Heart right ventricle (tissue), 16 donors: Measurements from ENCODE around the gene GGA2. TPM values are rescaled to one million over a fixed set of nuclear protein-coding genes. Genes with fewer than 3 reads are reported as not detected.

Experiments
- ATAC-seq, 8 donors: fragments of 200-7000 bp; cut with Tn5 transposase; one replicate each; pipeline ENCODE4 v1.9.1; 2020; ENCODE audit warnings: mild to moderate bottlenecking in 8 of 8, moderate library complexity in 8 of 8, moderate number of reproducible peaks in 1 of 8
- DNase-seq, 2 donors: peaks; one replicate each; pipeline ENCODE4 v3.0.0-alpha.2; 2020
- H3K27ac ChIP-seq, 10 donors: fragments of 200-600 bp; sonication (generic) in 2 of 10; one replicate each; pipeline versions ENCODE4 v1.5.0 to v1.8.0; 2020 to 2022; ENCODE audit warnings: mild to moderate bottlenecking in 3 of 10
- H3K27me3 ChIP-seq, 7 donors: fragments of 200-600 bp; one replicate each; pipeline ENCODE4 v1.8.0; 2021 to 2022; ENCODE audit warnings: mild to moderate bottlenecking in 2 of 7
- H3K36me3 ChIP-seq, 9 donors: fragments of 200-600 bp; sonication (generic) in 1 of 9; one replicate each; pipeline versions ENCODE4 v1.5.0 to v1.8.0; 2020 to 2022; ENCODE audit warnings: mild to moderate bottlenecking in 2 of 9
- H3K4me1 ChIP-seq, 9 donors: fragments of 200-600 bp; sonication (generic) in 1 of 9; one replicate each; pipeline versions ENCODE4 v1.5.0 to v1.8.0; 2020 to 2022; ENCODE audit warnings: mild to moderate bottlenecking in 4 of 9
- H3K4me3 ChIP-seq, 10 donors: fragments of 200-600 bp; sonication (generic) in 2 of 10; one replicate each; pipeline versions ENCODE4 v1.5.0 to v1.8.0; 2020 to 2022; ENCODE audit warnings: mild to moderate bottlenecking in 7 of 10, moderate library complexity in 2 of 10
- H3K9me3 ChIP-seq, 11 donors: fragments of 200-600 bp in 10 of 11; sonication (generic) in 2 of 11; one replicate each; pipeline versions ENCODE4 v1.5.0 to v1.8.0; 2013 to 2022; ENCODE audit warnings: mild to moderate bottlenecking in 2 of 11, control low read depth in 1 of 11, moderate library complexity in 1 of 11
- WGBS, 2 donors: extraction: QIAGEN DNeasy Blood & Tissue Kit; methylation state at CpG; one replicate each; pipeline ENCODE4 v1.1.7; 2013; ENCODE audit warnings: inconsistent platforms in 1 of 2; 5-methylcytosine and 5-hydroxymethylcytosine counted together
- intact Hi-C, 10 donors: fragments of 100-400 bp; cut with DNase I; formaldehyde crosslinking; loops; one replicate each; pipeline versions ENCODE4 v1.11.1 to v1.14.2; 2022
- polyA plus RNA-seq, 2 donors: library from polyadenylated mRNA; stranded (reverse); fragments of 200-250 nt; gene quantifications; one replicate each; pipeline ENCODE4 v1.2.3, GENCODE V29; 2013
- total RNA-seq, 10 donors: library from RNA; stranded (reverse); fragmentation: NEBNext Ultra II Directional in 3 of 10; extraction: Animal tissue kit (Norgen Biotek cat#: 25700) in 3 of 10; gene quantifications; one replicate each; pipeline versions ENCODE4 v1.2.1 to v1.2.4, GENCODE V29; 2021 to 2023
- TF ChIP-seq, protein P1 (sequence below), 9 donors: fragments of 200-600 bp; sonication (generic) in 2 of 9; IDR thresholded peaks; one replicate each; pipeline versions ENCODE4 v1.5.0 to v1.8.0; 2021 to 2022; ENCODE audit warnings: antibody characterized with exemption in 9 of 9, mild to moderate bottlenecking in 5 of 9, moderate library complexity in 1 of 9
- donor health status: Arrhythmogenic right ventricular cardiomyopathy.
- donor health status: ischemic (EF 13 %, LVEDD 7.1; RV severe dilation, severe dysfunction).
- donor health status: healthy with polysubstance abuse.
- donor health status: DM: no; HTN: yes; CAD: no.
- donor health status: DM: no; HTN: no; CAD: no.
- donor health status: ischemic (EF 25% LVEDD 6.9; RV normal size, moderate dysfunction).
- donor health status: ischemic (EF 25% LVEDD 5.7; RV mildly dilated, moderate dysfunction).
- donor health status: healthy.
- donor health status: DM: yes; HTN: yes; CAD: no.
- donor health status: Ischemic cardiomyopathy.
- donor health status: ischemic (EF 35%, LVEDD 5.7; RV mildly dilated, moderate dysfunction).
- donor health status: nonischemic (EF 11% LVEDD 7.7; RV severe dilation, severe dysfunction).
- donor health status: DM: yes; HTN: yes; CAD: no.
- donor health status: PGD.
- donor health status: ischemic (EF 29% LVEDD 5.4; RV normal size, mild dysfunction).
- donor health status: nonischemic (EF 23%, LVEDD 6.1; RV moderate dilation, normal function).

GGA2 gene
- total and polyA plus RNA-seq, 12 donors: 12.2 to 52.9 (median 38.6) TPM

DNA sequence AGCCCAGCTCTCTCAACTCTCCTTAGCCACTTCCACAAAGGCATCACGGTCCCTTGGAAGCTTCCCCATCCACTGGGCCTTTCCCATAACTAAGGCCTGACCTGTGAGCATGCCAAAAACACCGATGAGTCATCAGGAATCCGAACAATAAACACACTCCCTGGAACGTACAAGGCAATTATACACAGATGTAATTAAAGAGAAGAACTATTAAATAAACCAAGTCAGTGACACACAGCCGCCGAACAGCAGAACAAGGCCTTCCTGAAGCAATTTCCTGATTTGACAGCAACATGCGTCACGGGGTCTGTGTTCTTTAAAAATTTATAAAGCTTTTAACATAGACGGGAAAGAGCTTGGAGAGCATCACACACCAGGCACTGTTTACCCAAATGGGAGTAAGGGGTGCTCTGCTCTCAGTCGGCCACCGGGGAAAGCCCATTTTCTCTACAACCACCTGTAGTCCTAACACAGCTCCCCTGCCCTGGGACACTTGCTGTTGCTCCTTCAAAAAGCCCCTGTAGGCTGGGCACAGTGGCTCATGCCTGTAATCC is 86.7 kb downstream of the GGA2 start:
- peak overlapping the region; percentile 65 to 87 (median 78) for H3K27ac ChIP-seq
- H3K9me3 ChIP-seq: no peaks in the 10 kb centered on the region
- ATAC-seq (peak; percentile 92 to 97 (median 96)), DNase-seq (peak; percentile 29 to 85)
- intact Hi-C loops: loop anchor here in 1 of 10 donors (10.0 kb wide), 1 partner anchor 59 kb away; no protein-coding TSS in a partner anchor
- peaks cover 0 to 19% (median 9%) of the 10 kb centered on the region in 9 donors for H3K4me1 ChIP-seq
- H3K4me3 ChIP-seq: no peak overlapping the region
- no peaks in the 10 kb centered on the region for H3K27me3 ChIP-seq
- peaks cover 0 to 72% (median 4%) of the 10 kb centered on the region in 9 donors for H3K36me3 ChIP-seq
- TF ChIP-seq, protein P1, sequence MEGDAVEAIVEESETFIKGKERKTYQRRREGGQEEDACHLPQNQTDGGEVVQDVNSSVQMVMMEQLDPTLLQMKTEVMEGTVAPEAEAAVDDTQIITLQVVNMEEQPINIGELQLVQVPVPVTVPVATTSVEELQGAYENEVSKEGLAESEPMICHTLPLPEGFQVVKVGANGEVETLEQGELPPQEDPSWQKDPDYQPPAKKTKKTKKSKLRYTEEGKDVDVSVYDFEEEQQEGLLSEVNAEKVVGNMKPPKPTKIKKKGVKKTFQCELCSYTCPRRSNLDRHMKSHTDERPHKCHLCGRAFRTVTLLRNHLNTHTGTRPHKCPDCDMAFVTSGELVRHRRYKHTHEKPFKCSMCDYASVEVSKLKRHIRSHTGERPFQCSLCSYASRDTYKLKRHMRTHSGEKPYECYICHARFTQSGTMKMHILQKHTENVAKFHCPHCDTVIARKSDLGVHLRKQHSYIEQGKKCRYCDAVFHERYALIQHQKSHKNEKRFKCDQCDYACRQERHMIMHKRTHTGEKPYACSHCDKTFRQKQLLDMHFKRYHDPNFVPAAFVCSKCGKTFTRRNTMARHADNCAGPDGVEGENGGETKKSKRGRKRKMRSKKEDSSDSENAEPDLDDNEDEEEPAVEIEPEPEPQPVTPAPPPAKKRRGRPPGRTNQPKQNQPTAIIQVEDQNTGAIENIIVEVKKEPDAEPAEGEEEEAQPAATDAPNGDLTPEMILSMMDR (IDR thresholded peaks at IDR 0.05): no peak
- 38 to 52% methylated on average over 11 of the region's 11 CpGs for WGBS, 2 donors

- Histone ChIP-seq H3K4me1 (peaks cover 0 to 19% (median 9%) of the 10 kb centered on the region in 9 donors), H3K9me3 (no peaks in the 10 kb centered on the region), H3K27me3 (no peaks in the 10 kb centered on the region), H3K4me3 (no peak overlapping the region), H3K36me3 (peaks cover 0 to 74% (median 33%) of the 10 kb centered on the region in 9 donors), H3K27ac (no peak overlapping the region)
- TF ChIP-seq, protein P1 (IDR thresholded peaks at IDR 0.05): no peak
- intact Hi-C loops: loop anchor here in 1 of 10 donors (10.0 kb wide), 1 partner anchor 55 kb away; no protein-coding TSS in a partner anchor
- no peak for DNase-seq
- no peak for ATAC-seq
- 93 to 94% methylated on average over 5 of the region's 5 CpGs for WGBS, 2 donors
Measured at GRCh38 chr16:23420011-23420410, 90.3 kb downstream of the GGA2 start.

- H3K27me3 ChIP-seq: no peaks in the 10 kb centered on the region
- TF ChIP-seq, protein P1 (IDR thresholded peaks at IDR 0.05): no peak
- H3K27ac ChIP-seq: no peak overlapping the region
- ATAC-seq (no peak), DNase-seq (no peak)
- WGBS, 2 donors: 59 to 78% methylated on average over 7 of the region's 7 CpGs
- H3K9me3 ChIP-seq: no peaks in the 10 kb centered on the region
- no peaks in the 10 kb centered on the region for H3K4me1 ChIP-seq
- peaks cover 0 to 93% (median 61%) of the 10 kb centered on the region in 9 donors for H3K36me3 ChIP-seq
- intact Hi-C loops: no loop called here
- no peak overlapping the region for H3K4me3 ChIP-seq
Measured at GRCh38 chr16:23416816-23417215, 93.5 kb downstream of the GGA2 start.

DNA sequence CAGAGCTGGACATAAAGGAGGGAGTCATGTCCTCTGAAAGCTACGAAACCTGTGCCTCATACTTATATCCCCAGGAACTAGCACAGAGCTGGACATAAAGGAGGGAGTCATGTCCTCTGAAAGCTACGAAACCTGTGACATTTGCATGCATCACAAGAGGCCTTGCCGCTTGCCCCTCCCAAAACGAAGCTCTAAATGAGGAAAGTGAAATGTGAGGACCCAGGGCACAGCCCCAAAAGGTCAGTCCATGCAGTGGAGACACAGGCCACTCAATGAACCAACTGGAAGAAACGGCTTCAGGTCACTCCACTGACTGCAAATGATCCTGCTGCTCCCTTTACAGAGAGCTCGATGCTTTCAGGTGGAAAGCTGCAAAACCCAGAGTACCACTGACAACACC is 95.6 kb downstream of the GGA2 start:
- ATAC-seq (no peak), DNase-seq (no peak)
- Histone ChIP-seq H3K9me3 (no peaks in the 10 kb centered on the region), H3K27ac (no peak overlapping the region), H3K4me3 (no peak overlapping the region), H3K4me1 (no peaks in the 10 kb centered on the region), H3K36me3 (peaks cover 0 to 99% (median 70%) of the 10 kb centered on the region in 9 donors), H3K27me3 (no peaks in the 10 kb centered on the region)
- TF ChIP-seq, protein P1 (IDR thresholded peaks at IDR 0.05): no peak
- intact Hi-C loops: no loop called here
- 90 to 92% methylated on average over 6 of the region's 6 CpGs for WGBS, 2 donors

Other genes with a start within 250 kb of the GGA2 start
- under 1 TPM in 6 of 10 donors, not detected in 4; 0.11 to 0.38 (median 0.22) TPM for gene SCNN1B, start 208.2 kb downstream of the GGA2 start, total RNA-seq
- under 1 TPM; 0.15 to 0.25 TPM for gene SCNN1B, start 208.2 kb downstream of the GGA2 start, polyA plus RNA-seq
- 10 to 100 TPM; 10.9 to 15.5 (median 12.9) TPM for gene COG7, start 57.3 kb downstream of the GGA2 start, total RNA-seq
- 10 to 100 TPM; 12.0 to 28.1 TPM for gene COG7, start 57.3 kb downstream of the GGA2 start, polyA plus RNA-seq
- 10 to 100 TPM; 13.7 to 28.7 (median 21.6) TPM for gene EARS2, start 46.9 kb upstream of the GGA2 start, total RNA-seq
- 10 to 100 TPM; 20.9 to 23.2 TPM for gene EARS2, start 46.9 kb upstream of the GGA2 start, polyA plus RNA-seq
- gene UBFD1, start 47.2 kb upstream of the GGA2 start, total RNA-seq: 10 to 100 TPM; 40.1 to 77.3 (median 50.7) TPM
- gene UBFD1, start 47.2 kb upstream of the GGA2 start, polyA plus RNA-seq: 10 to 100 TPM; 12.4 to 20.6 TPM
- gene NDUFAB1, start 85.8 kb upstream of the GGA2 start, total RNA-seq: 100 to 1,000 TPM; 338 to 592 (median 433) TPM
- 100 to 1,000 TPM; 211 to 422 TPM for gene NDUFAB1, start 85.8 kb upstream of the GGA2 start, polyA plus RNA-seq
- gene PALB2, start 130.8 kb upstream of the GGA2 start, total RNA-seq: 1 to 10 TPM; 2.5 to 6.1 (median 4.7) TPM
- gene PALB2, start 130.8 kb upstream of the GGA2 start, polyA plus RNA-seq: 1 to 10 TPM; 3.4 to 8.6 TPM
- gene DCTN5, start 131.0 kb upstream of the GGA2 start, total RNA-seq: 10 to 100 TPM; 36.9 to 50.4 (median 42.6) TPM
- 10 to 100 TPM in 1 of 2 donors, 1 to 10 TPM in 1; 5.9 to 17.5 TPM for gene DCTN5, start 131.0 kb upstream of the GGA2 start, polyA plus RNA-seq
- 1 to 10 TPM in 4 of 10 donors, under 1 TPM in 6; 0.32 to 6.0 (median 0.97) TPM for gene PLK1, start 168.4 kb upstream of the GGA2 start, total RNA-seq
- 1 to 10 TPM in 1 of 2 donors, under 1 TPM in 1; 0.87 to 1.2 TPM for gene PLK1, start 168.4 kb upstream of the GGA2 start, polyA plus RNA-seq
- under 1 TPM in 2 of 10 donors, not detected in 8; 0.32 to 0.34 TPM for gene ERN2, start 202.7 kb upstream of the GGA2 start, total RNA-seq
- gene ERN2, start 202.7 kb upstream of the GGA2 start, polyA plus RNA-seq: not detected
- gene CHP2, start 244.5 kb upstream of the GGA2 start, total RNA-seq: not detected
- under 1 TPM in 1 of 2 donors, not detected in 1; 0.01 TPM for gene CHP2, start 244.5 kb upstream of the GGA2 start, polyA plus RNA-seq